GM21381 (cell line): ENCODE results near the gene AKR7A2.
A peak's percentile ranks its signal among the peaks of the same experiment; 100 is the strongest.

Experiments used
- ATAC-seq: cut with Tn5 transposase; IDR thresholded peaks from one replicate; pipeline ENCODE4 v1.9.1; 2021; ENCODE audit warnings: mild to moderate bottlenecking, moderate library complexity; ENCODE audit not compliant: unreplicated experiment

Gene AKR7A2

DNA sequence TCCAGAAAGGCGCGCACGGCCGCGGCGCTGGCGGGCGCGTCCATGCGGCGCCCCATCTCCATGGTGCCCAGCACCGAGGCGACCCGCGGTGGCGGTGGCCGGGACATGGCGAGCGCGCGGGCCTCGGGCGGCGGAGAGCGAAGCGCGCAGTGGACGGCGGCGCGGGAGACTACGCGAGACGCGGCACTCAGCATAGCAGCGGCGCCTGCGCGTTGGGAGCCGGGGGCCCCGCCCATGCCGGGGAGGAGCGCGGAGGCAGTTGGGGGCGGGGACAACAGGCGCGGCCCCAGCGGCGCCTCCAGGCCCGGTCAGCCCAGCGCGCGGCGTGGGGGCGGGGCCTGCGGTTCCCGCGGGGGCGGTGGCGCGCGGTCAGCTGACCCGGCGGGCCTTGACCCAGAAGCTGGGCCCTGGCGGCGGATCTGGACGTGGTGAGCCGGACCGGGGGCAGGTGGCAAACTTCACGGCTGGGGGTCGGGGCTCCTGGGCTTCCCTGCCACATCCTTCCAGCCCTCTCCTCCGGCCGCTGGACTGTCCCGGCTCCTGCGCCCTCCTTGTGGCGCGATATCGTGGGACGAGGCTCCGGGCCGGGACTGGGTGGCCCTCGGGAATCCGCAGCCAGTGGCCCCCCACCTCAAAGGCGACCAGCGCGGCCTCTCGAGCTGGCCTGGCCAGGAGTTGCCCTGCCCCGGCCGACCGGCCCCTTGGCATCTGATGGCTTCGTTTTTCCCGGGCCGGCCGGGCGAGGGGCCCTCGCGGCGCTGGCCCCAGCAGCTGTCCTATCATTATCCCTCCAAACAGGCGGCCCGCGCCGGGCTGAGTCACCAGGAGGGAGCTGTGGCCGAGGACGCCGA lies at the start of gene AKR7A2, which contains the start of gene SLC66A1:
AKR7A2 (minus strand) TSS at position 214 of the 851 bp plus-strand sequence; CDS start at position 194, 20 bp downstream.
SLC66A1 (plus strand) TSS at position 396 of the 851 bp plus-strand sequence. CDS start 5,352 bp downstream, outside the sequence.
- ATAC-seq: peak; percentile 76

GRCh38 chr1:19360843-19361610 lies 49.1 kb upstream of the AKR7A2 start:
- ATAC-seq: no peak

GRCh38 chr1:19360432-19360831 lies 48.5 kb upstream of the AKR7A2 start:
- no peak for ATAC-seq

DNA sequence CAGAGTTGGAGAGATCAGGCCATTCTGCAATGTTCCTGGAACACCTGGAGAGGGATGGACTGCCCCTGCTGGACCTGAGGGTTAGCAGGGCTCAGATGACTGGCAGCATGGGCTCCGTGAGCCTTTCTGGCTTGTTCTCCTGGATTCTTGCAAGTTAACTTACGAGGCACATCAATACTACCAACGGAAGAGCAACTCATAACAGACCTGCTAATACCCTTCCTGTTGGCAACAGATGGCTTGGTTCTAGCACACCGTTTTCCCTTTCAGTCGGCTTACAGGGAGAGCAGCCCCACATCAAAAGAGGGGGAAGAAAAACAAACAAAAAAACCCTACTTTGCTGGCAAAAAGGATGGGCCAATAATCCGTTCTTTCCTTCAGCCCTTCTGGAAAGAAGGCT lies 48.1 kb upstream of the AKR7A2 start:
- no peak for ATAC-seq

GRCh38 chr1:19359357-19359756 lies 47.4 kb upstream of the AKR7A2 start:
- ATAC-seq: no peak

GRCh38 chr1:19358710-19359109 lies 46.8 kb upstream of the AKR7A2 start:
- ATAC-seq: no peak

DNA sequence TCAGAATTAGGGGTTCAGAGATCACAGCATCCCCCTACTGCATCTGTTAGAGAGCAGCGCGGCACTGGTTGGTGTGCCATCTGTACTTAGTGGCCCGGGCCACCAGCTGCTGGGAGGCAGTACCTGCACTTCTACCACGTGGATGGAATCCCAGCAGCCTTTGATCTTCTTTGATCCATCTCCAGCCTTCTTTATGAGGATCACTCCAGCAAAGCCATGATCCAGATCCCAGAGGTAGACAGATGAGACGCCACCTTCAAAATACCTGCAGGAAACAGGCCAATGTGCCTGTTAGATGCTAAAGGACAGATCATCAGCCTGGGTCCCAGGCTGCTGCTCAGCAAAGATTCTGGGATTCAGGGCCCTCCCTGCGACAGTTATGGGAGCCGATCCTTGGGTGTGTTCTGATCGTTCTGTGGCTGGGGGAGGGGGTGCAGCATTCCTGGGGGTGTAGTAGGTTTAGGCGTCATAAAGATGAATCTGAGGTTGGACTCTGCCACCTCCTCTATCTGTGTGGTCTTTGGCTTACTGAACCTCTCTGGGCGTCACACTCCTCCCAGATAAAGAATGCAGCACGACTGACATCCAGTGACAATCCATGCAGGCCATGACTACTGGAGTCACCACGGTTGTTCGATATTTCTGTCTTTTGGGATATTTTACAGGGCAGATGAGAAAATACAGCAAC lies 45.5 kb upstream of the AKR7A2 start:
- ATAC-seq: no peak

DNA sequence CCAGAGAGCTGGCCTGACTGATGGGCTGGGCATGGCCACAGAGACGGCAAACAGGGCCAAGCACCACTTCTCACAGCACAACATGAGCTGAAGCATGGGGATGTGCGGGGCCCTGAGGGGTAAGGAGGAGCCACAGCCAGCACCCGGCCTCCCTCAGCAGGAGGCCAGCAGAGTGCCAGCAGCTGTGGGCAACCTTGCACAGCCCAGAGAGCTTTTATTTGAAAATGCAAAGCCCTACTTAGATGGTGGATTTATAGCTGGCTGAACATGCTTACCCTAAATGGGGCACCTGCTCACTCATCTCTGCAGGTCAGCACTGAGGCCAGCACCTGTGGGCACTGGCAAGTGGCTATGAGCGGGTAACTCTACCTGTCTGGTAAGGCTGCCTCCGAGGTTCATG lies 44.3 kb upstream of the AKR7A2 start:
- ATAC-seq: no peak

DNA sequence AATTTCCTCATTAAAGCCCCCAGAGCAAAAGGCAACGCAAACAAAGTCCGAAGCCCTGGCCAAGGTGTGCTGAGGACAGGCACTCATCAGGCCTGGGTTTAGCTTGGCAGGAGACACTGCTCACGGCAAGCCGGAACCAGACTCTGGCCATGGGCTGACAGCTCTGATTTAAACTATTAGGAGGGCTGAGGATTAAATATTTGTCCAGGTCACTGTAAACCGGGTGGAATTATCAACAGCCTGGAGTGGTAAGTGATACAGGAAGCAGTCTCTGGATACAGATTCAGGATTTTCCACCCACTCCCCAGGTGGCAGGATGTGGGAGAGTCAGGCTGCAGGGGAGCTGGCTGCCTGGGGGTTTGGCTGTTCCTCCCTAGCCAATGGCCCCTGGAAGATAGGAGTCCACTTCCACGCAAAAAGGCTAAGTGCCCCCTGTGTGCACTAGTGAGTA lies 42.6 kb upstream of the AKR7A2 start:
- ATAC-seq: no peak

GRCh38 chr1:19353596-19353995 lies 41.7 kb upstream of the AKR7A2 start:
- ATAC-seq: no peak

DNA sequence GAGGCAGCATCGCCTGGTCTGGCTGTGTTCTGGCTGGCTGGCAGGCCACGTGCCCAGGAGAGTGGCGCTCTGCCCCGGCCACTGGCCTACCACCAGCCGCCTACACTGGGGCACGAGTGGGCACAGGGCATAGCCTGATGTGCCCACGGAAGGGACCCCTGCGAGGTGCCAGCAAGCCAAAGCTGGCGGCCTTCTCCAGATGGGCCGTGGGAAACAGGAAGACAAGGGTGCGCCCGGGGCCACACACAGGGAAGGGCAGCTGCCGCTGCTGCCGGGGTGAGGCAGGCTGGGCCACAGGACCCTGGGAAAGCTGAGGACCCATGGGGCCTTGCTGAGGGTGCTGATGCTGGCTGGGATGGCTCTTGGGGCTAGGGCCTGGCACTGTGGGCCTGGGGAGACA lies 40.9 kb upstream of the AKR7A2 start:
- ATAC-seq: no peak

GRCh38 chr1:19351873-19352272 lies 39.9 kb upstream of the AKR7A2 start:
- no peak for ATAC-seq

DNA sequence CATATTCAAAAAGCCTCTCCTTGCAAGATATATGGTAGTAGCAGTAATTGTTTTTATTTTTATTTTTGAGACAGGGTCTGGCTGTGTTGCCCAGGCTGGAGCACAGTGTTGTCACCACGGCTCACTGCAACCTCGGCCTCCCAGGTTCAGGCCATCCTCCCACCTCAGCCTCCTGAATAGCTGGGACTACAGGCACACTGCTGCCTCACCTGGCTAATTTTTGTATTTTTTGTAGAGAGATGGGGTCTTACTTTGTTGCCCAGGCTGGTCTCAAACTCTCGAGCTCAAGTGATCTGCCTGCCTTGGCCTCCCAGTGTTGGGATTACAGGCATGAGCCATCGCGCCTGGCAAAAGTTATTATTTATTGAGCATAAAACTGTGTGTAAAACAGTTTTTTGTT lies 38.6 kb upstream of the AKR7A2 start:
- ATAC-seq: no peak

- ATAC-seq: no peak
These were observed 38.1 kb upstream of the AKR7A2 start for GRCh38 chr1:19349999-19350398.

GRCh38 chr1:19348441-19349198 lies 36.7 kb upstream of the AKR7A2 start:
- ATAC-seq: no peak

DNA sequence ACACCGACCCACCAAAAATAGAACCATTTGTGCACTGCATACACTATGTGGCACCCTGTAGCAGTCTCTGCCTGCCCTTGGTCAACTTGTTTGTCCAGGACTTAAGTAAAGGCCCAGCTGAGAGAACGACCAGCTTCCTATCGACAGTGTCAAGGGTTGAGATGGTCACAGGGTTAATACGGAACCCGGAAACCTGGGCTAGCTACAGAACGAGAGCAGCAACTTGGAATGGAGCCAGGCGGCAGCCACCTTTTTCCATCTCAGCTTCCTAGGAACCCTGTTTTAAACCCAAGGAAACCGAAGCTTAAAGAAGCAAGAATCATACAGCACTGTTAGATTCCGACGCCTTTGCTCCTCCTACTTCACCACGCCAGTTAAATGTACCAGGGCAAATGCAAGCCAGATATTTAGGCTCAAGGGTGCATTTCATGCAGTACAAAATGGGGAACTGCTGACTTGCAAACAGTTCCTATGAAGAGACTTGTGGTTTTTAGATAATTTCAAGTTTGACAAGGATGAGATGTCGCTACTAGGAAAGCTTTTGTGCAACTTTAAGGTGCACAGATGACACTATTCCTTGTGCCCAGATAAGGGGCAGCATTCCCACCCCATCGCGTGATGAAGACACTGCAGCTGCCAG lies 35.7 kb upstream of the AKR7A2 start:
- no peak for ATAC-seq

DNA sequence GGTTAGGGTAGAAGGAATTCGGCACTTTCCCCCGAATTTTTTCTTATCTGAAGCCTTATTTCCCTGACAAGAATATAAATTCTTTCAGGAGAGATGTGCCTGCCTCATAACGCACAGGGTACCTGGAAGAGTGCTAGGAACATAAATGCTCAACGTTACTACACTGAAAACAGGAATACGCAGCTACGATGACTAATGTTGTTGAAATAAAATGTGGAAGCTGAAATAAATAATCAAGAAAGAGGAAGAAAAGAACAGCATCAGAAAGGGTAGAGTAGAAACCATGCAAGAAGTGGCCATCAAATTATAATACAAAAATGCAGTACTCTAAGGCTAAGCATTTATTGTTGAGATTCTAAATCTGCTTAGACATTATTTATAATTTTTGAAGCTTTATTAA lies 34.1 kb upstream of the AKR7A2 start:
- no peak for ATAC-seq

DNA sequence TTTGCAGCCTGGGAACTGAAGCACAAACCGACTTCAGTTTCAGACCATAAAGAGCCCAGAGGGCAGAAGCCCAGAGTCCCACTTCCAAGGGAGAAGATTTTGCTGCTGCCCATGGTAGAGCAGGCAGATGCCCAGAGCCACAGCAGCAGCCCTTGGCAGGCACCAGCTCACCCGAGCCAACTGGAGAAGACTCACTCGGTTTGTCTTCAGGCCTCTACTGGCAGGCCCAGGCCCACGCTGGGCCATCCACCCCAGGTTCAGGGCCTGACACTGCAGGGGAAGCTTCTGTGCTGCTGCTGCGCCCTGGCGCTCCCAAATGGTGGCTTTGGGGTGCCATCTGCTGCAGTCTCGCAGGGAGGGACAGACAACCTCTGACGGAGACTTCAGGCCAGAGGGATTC lies 33.4 kb upstream of the AKR7A2 start:
- no peak for ATAC-seq

GRCh38 chr1:19344831-19345230 lies 32.9 kb upstream of the AKR7A2 start:
- no peak for ATAC-seq

DNA sequence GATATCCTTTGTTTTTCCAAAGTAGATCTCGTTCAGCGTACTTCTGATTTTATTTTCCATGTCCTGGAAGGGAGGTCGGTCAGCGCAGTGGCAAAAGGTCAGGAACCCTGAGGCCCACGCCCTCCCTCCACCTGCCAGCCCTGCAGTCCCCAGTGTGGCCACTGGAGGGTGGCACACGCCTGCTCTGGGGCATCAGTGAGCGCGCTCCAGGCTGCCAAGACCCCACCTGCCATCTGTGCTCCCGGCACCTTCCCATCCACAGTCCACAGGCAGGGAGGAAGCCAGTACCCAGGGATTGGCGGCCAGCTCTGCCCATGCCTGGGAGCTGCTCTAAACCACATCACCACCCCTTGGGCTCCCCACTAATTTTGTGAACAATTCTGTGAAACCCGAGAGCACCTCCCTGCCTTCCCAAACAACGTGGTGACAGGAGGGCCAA lies 32.4 kb upstream of the AKR7A2 start:
- no peak for ATAC-seq
